SU-DHL-6 (cell line): ENCODE data around the gene ACHE.

Source experiments
- EZH2phosphoT487 ChIP-seq: fragments of 200-600 bp; sonication (generic), shearing (Covaris generic); conservative IDR thresholded peaks from 2 replicates; pipeline ENCODE4 v1.6.1; 2018; ENCODE audit warnings: mild to moderate bottlenecking, antibody characterized with exemption, low read length, moderate library complexity, mixed read lengths
- TF ChIP-seq, protein P1 (sequence below): fragments of 200-600 bp; sonication (generic); IDR thresholded peaks from one replicate; pipeline ENCODE4 v1.5.1; 2017; ENCODE audit warnings: antibody characterized with exemption, mild to moderate bottlenecking, low read length, moderate library complexity; ENCODE audit not compliant: insufficient read depth, poor library complexity, severe bottlenecking

DNA sequence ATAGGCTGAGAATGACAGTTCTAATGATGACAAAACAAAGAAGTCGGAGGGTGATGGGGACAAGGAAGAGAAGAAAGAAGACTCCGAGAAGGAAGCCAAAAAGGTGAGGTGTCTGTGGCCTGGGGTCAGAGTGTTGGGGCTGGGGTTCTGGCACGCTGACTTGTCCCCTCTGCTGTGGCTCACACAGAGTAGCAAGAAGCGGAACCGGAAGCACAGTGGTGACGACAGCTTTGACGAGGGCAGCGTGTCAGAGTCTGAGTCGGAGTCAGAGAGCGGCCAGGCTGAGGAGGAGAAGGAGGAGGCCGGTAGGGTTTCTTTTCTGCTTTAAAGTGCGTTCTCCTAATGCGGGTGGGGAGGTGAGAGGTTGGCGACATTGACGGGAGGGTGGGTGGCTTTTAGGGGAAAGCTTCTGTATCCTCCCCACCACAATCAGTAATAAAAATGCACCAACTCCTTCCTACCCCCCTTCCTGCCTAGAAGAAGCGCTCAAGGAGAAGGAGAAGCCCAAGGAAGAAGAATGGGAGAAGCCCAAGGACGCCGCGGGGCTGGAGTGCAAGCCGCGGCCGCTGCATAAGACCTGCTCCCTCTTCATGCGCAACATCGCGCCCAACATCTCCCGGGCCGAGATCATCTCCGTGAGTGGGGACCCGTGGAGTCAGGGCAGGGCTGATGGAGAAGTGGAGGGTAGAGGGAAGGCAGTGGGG lies 10.8 kb downstream of the ACHE start:
- TF ChIP-seq, protein P1, sequence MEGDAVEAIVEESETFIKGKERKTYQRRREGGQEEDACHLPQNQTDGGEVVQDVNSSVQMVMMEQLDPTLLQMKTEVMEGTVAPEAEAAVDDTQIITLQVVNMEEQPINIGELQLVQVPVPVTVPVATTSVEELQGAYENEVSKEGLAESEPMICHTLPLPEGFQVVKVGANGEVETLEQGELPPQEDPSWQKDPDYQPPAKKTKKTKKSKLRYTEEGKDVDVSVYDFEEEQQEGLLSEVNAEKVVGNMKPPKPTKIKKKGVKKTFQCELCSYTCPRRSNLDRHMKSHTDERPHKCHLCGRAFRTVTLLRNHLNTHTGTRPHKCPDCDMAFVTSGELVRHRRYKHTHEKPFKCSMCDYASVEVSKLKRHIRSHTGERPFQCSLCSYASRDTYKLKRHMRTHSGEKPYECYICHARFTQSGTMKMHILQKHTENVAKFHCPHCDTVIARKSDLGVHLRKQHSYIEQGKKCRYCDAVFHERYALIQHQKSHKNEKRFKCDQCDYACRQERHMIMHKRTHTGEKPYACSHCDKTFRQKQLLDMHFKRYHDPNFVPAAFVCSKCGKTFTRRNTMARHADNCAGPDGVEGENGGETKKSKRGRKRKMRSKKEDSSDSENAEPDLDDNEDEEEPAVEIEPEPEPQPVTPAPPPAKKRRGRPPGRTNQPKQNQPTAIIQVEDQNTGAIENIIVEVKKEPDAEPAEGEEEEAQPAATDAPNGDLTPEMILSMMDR: no peak
- no peak for TF ChIP-seq EZH2phosphoT487
